Keratinocyte (primary cell): ENCODE measurements around the gene PACS2. TPM values are rescaled to one million over a fixed set of nuclear protein-coding genes. Genes with fewer than 3 reads are reported as not detected.

ENCODE experiments used
- DNase-seq: peaks from one replicate; pipeline ENCODE4 v3.0.0-alpha.2; 2011; ENCODE audit warnings: low read depth, missing footprints, low spot score
- FAIRE-seq: peaks from 2 replicates; lab custom pipeline; 2011; peaks lifted over from hg19 to GRCh38; lab: Jason Lieb, UNC
- H2AFZ ChIP-seq: 2 replicates; pipeline ENCODE4 v1.6.0; 2012; ENCODE audit warnings: low read length, control low read depth, inconsistent platforms; ENCODE audit not compliant: control insufficient read depth
- H3K27ac ChIP-seq: 2 replicates; pipeline ENCODE4 v1.5.1; 2011; ENCODE audit warnings: low read length; ENCODE audit not compliant: control insufficient read depth, insufficient read depth
- H3K27me3 ChIP-seq: 3 replicates; pipeline ENCODE4 v1.6.0; 2011; ENCODE audit warnings: low read length; ENCODE audit not compliant: control insufficient read depth, insufficient read depth; ENCODE audit errors: extremely low read depth
- H3K36me3 ChIP-seq, 2 experiments: 2 replicates in 1 of 2; 3 replicates in 1 of 2; pipeline ENCODE4 v1.5.1; 2011; ENCODE audit warnings: low read length in 2 of 2, mild to moderate bottlenecking in 1 of 2; ENCODE audit not compliant: control insufficient read depth in 2 of 2, insufficient read depth in 2 of 2; ENCODE audit errors: extremely low read depth in 1 of 2
- H3K4me1 ChIP-seq: 3 replicates; pipeline ENCODE4 v1.5.1; 2011; ENCODE audit warnings: low read length; ENCODE audit not compliant: control insufficient read depth, insufficient read depth; ENCODE audit errors: extremely low read depth
- H3K4me2 ChIP-seq: 3 replicates; pipeline ENCODE4 v1.6.0; 2011; ENCODE audit warnings: low read depth, low read length; ENCODE audit not compliant: control insufficient read depth, insufficient read depth; ENCODE audit errors: extremely low read depth
- H3K4me3 ChIP-seq, 3 experiments: fragments of 200-600 bp in 1 of 3; sonication (generic) in 1 of 3; 2 replicates in 2 of 3; 3 replicates in 1 of 3; pipeline ENCODE4 v1.5.1; 2011 to 2016; ENCODE audit warnings: low read length in 3 of 3, mild to moderate bottlenecking in 3 of 3, control low read depth in 2 of 3, inconsistent platforms in 1 of 3, low read depth in 1 of 3, mixed read lengths in 1 of 3, mixed run types in 1 of 3, moderate library complexity in 1 of 3; ENCODE audit not compliant: control insufficient read depth in 2 of 3, insufficient read depth in 2 of 3; ENCODE audit errors: extremely low read depth in 1 of 3
- H3K79me2 ChIP-seq: 2 replicates; pipeline ENCODE4 v1.6.0; 2012; ENCODE audit warnings: low read length; ENCODE audit not compliant: control insufficient read depth, insufficient read depth
- H3K9ac ChIP-seq: 3 replicates; pipeline ENCODE4 v1.6.0; 2011; ENCODE audit warnings: low read length; ENCODE audit not compliant: control insufficient read depth, insufficient read depth; ENCODE audit errors: extremely low read depth
- H3K9me1 ChIP-seq: 3 replicates; pipeline ENCODE4 v1.6.0; 2011; ENCODE audit warnings: low read length; ENCODE audit not compliant: control insufficient read depth, insufficient read depth; ENCODE audit errors: extremely low read depth
- H3K9me3 ChIP-seq: 2 replicates; pipeline ENCODE4 v1.5.1; 2012; ENCODE audit warnings: low read depth, low read length; ENCODE audit not compliant: control insufficient read depth
- H4K20me1 ChIP-seq: 3 replicates; pipeline ENCODE4 v1.6.0; 2011; ENCODE audit warnings: low read length; ENCODE audit not compliant: control insufficient read depth, insufficient read depth; ENCODE audit errors: extremely low read depth
- CTCF ChIP-seq, 3 experiments: IDR thresholded peaks in 1 of 3; conservative IDR thresholded peaks in 1 of 3; optimal IDR thresholded peaks in 1 of 3; 2 replicates in 2 of 3; 3 replicates in 1 of 3; pipeline versions ENCODE3 to v1.5.1; 2011; ENCODE audit warnings: low read length in 3 of 3, mild to moderate bottlenecking in 3 of 3, moderate library complexity in 2 of 3, control low read depth in 1 of 3, inconsistent platforms in 1 of 3; ENCODE audit not compliant: insufficient read depth in 2 of 3; ENCODE audit errors: extremely low read depth in 1 of 3
- EZH2 ChIP-seq: IDR thresholded peaks from one replicate; pipeline ENCODE4 v1.6.1; 2012; ENCODE audit warnings: inconsistent platforms, mild to moderate bottlenecking, low read length, moderate library complexity
- dilution Hi-C: fragments of 300-500 bp; cut with MboI; formaldehyde crosslinking; loops from one replicate; pipeline ENCODE4 v1.7.0; 2020; ENCODE audit warnings: low sequenced_read_pairs; ENCODE audit not compliant: extremely low pct_ligation_motif_present
- polyA plus RNA-seq, 5 experiments: library from polyadenylated mRNA; depleted of rRNA in 3 of 5; stranded (reverse) in 3 of 5; stranded (forward) in 1 of 5; unstranded in 1 of 5; fragments of >200 nt; gene quantifications; 1 replicate in 1 of 5; 2 replicates in 3 of 5; 3 replicates in 1 of 5; pipeline versions ENCODE4 v1.2.1 to v1.2.3, GENCODE V29; 2011 to 2012; ENCODE audit warnings: missing spikeins in 2 of 5, low read depth in 1 of 5, low replicate concordance in 1 of 5

The PACS2 gene
- polyA plus RNA-seq, 1 donor (not counting 4 experiments of a cell fraction or from before 2014, with no cell fraction given), result 11.8 TPM

- Histone ChIP-seq H3K4me3 (peak overlapping the region in 1 of 3 experiments; percentile 65), H2AFZ (peak overlapping the region; percentile 8), H3K9me1 (no peaks in the 10 kb centered on the region), H3K79me2 (peaks cover 5% of the 10 kb centered on the region), H4K20me1 (no peaks in the 10 kb centered on the region), H3K9me3 (no peaks in the 10 kb centered on the region), H3K4me2 (peak overlapping the region; percentile 86), H3K9ac (peak overlapping the region; percentile 72), H3K27ac (no peak overlapping the region), H3K36me3 (peaks cover 2 to 5% of the 10 kb centered on the region in 2 experiments), H3K4me1 (no peaks in the 10 kb centered on the region), H3K27me3 (no peaks in the 10 kb centered on the region)
- dilution Hi-C loops, result no loop called here
- TF ChIP-seq EZH2 (no peak), CTCF (optimal IDR thresholded peaks at IDR 0.05 in 1 of 3, IDR thresholded peaks at IDR 0.05 in 1 of 3, conservative IDR thresholded peaks at IDR 0.05 in 1 of 3; ENCODE audit: extremely low read depth in 1 of 3, insufficient read depth in 2 of 3, low read length in 3 of 3) (no peak)
- FAIRE-seq (no peak), DNase-seq (no peak)
Observed at GRCh38 chr14:105397350-105397931, 82.9 kb downstream of the PACS2 start.

- H3K27me3 ChIP-seq, result no peaks in the 10 kb centered on the region
- peak within 1 kb of the TSS; percentile 72 for H3K9ac ChIP-seq
- no peaks in the 10 kb centered on the region for H3K4me1 ChIP-seq
- peaks cover 2 to 5% of the 10 kb centered on the region in 2 experiments for H3K36me3 ChIP-seq
- H3K27ac ChIP-seq, result peak within 1 kb of the TSS; percentile 40
- DNase-seq (no peak), FAIRE-seq (no peak)
- TF ChIP-seq CTCF (optimal IDR thresholded peaks at IDR 0.05 in 1 of 3, IDR thresholded peaks at IDR 0.05 in 1 of 3, conservative IDR thresholded peaks at IDR 0.05 in 1 of 3; ENCODE audit: extremely low read depth in 1 of 3, insufficient read depth in 2 of 3, low read length in 3 of 3) (peak in 1 of 3 experiments; percentile 2), EZH2 (no peak)
- peak within 1 kb of the TSS; percentile 86 for H3K4me2 ChIP-seq
- no peaks in the 10 kb centered on the region for H3K9me1 ChIP-seq
- peak within 1 kb of the TSS; percentile 63 for H2AFZ ChIP-seq
- dilution Hi-C loops, result no loop called here
- H4K20me1 ChIP-seq, result no peaks in the 10 kb centered on the region
- H3K9me3 ChIP-seq, result no peaks in the 10 kb centered on the region
- peak within 1 kb of the TSS; percentile 73 to 83 (median 75) for H3K4me3 ChIP-seq
- H3K79me2 ChIP-seq, result peaks cover 5% of the 10 kb centered on the region
Observed at GRCh38 chr14:105398044-105398725, 83.6 kb downstream of the PACS2 start, which contains the start of gene TEX22. TEX22 (plus strand) TSS chr14:105398538; CDS start chr14:105399341, 803 bp downstream.
